WI38 (cell line): ENCODE data around the gene CLIC6.

ENCODE experiments used
- H3K4me3 ChIP-seq: 2 replicates; pipeline ENCODE4 v1.5.1; 2011; ENCODE audit warnings: low read depth, mild to moderate bottlenecking, control low read depth, low read length
- CTCF ChIP-seq: IDR thresholded peaks from 2 replicates; pipeline ENCODE4 v1.5.1; 2012; ENCODE audit warnings: low read depth, mild to moderate bottlenecking, control low read depth, low read length

CLIC6 gene

GRCh38 chr21:34687065-34687464 is 18.3 kb downstream of the CLIC6 start:
- no peak for TF ChIP-seq CTCF
- H3K4me3 ChIP-seq: no peak overlapping the region

GRCh38 chr21:34687745-34688144 is 19.0 kb downstream of the CLIC6 start:
- H3K4me3 ChIP-seq: no peak overlapping the region
- TF ChIP-seq CTCF: no peak

GRCh38 chr21:34688145-34688544 is 19.4 kb downstream of the CLIC6 start:
- H3K4me3 ChIP-seq: no peak overlapping the region
- no peak for TF ChIP-seq CTCF

GRCh38 chr21:34688715-34689114 is 19.9 kb downstream of the CLIC6 start:
- H3K4me3 ChIP-seq: no peak overlapping the region
- no peak for TF ChIP-seq CTCF

- TF ChIP-seq CTCF: no peak
- no peak overlapping the region for H3K4me3 ChIP-seq
Observed at GRCh38 chr21:34690041-34690792, 21.4 kb downstream of the CLIC6 start.

- no peak overlapping the region for H3K4me3 ChIP-seq
- no peak for TF ChIP-seq CTCF
Observed at GRCh38 chr21:34690793-34691175, 22.0 kb downstream of the CLIC6 start.

- H3K4me3 ChIP-seq: no peak overlapping the region
- TF ChIP-seq CTCF: no peak
Observed at GRCh38 chr21:34691390-34692032, 22.7 kb downstream of the CLIC6 start.
